CD4-positive, alpha-beta T cell treated with Interleukin-17A for 4 hours (primary cell): Measurements from ENCODE around the gene RPL10A.
"Not testable (repeated sequence)": the region's sequence is repeated elsewhere in the genome, so short reads cannot be mapped to it uniquely, and the experiment has no call there.

Experiments used
- DNase-seq: peaks from one replicate; pipeline ENCODE4 v3.0.0-alpha.2; 2020; ENCODE audit warnings: mixed read lengths

Gene RPL10A

DNA sequence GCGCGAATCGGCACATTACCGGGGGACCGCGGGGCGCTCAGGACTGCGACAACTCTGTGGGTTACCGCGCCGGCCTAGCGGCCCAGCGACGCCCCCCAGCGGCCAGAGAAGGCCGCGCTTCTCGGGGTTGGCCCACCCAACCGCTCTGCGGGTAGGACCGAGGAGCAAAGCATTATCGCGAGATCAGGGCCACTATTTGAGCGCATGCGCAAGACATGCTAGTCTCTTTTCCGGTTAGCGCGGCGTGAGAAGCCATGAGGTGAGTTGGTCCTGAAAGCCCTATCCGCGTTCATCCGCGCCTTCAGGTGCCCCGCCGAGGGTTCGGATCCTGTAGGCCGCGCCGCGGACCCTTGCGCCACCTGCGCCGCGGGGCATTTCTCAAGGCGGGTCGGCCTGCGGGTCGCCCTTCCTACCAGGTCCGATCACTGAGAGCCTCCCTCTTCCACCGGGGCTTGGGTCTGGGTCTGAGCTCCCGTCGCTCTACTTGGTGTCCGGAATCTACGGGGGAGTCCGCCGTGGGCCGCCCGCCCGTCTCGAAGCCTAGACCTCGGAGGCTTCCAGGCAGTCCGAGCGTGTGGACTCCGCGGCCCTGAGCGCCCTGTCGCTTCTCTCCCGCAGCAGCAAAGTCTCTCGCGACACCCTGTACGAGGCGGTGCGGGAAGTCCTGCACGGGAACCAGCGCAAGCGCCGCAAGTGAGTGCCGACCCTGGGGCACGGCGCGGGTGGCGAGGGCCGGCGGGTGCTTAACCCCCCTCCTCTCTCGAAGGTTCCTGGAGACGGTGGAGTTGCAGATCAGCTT is at the start of gene RPL10A:
Gene RPL10A, plus strand, starts transcription at position 221 of the 799 bp plus-strand sequence. Its CDS starts 34 bp downstream, at position 255.
- DNase-seq: peak; percentile 95

DNA sequence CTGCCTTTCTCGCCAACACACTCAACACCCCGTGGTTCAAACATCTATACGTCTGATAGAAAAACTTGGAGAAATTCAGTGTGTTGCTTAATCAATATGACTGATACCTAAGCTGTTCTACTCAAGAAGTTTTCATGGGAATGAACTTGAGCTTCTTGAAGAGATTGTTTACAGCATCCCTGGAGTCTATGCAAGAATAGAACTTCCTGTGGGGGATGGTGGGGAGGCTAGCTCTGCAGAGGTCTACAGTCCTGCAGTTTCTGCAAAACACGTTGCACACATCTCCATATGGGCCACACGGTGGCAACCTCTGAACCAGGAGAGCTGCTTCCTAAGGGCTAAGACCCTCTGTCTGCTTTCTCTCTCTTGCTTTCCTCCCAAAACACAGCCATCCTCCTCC is 48.8 kb upstream of the RPL10A start:
- peak; percentile 49 for DNase-seq

- DNase-seq: no peak
These were observed 48.2 kb upstream of the RPL10A start for GRCh38 chr6:35419961-35420360.

GRCh38 chr6:35425284-35425683 is 42.9 kb upstream of the RPL10A start:
- no peak for DNase-seq

DNA sequence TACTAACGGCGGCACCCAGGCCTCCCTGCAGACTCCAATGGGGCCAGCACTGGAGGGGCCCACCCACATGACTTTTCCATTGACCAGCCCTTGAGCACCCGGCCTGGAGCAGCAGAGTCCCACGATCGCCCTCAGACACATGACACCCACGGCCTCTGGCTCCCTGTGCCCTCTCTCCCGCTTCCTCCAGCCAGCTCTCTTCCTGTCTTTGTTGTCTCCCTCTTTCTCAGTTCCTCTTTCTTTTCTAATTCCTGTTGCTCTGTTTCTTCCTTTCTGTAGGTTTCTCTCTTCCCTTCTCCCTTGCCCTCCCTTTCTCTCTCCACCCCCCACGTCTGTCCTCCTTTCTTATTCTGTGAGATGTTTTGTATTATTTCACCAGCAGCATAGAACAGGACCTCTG is 42.1 kb upstream of the RPL10A start:
- no peak for DNase-seq

GRCh38 chr6:35427435-35427834 is 40.8 kb upstream of the RPL10A start:
- DNase-seq: no peak

GRCh38 chr6:35427851-35428321 is 40.3 kb upstream of the RPL10A start:
- DNase-seq: no peak

GRCh38 chr6:35428421-35429149 is 39.6 kb upstream of the RPL10A start:
- DNase-seq: no peak

GRCh38 chr6:35429463-35429862 is 38.7 kb upstream of the RPL10A start:
- no peak for DNase-seq

GRCh38 chr6:35432291-35432690 is 35.9 kb upstream of the RPL10A start:
- DNase-seq: no peak

- DNase-seq: not testable (repeated sequence)
These were observed 35.5 kb upstream of the RPL10A start for GRCh38 chr6:35432702-35433101.

DNA sequence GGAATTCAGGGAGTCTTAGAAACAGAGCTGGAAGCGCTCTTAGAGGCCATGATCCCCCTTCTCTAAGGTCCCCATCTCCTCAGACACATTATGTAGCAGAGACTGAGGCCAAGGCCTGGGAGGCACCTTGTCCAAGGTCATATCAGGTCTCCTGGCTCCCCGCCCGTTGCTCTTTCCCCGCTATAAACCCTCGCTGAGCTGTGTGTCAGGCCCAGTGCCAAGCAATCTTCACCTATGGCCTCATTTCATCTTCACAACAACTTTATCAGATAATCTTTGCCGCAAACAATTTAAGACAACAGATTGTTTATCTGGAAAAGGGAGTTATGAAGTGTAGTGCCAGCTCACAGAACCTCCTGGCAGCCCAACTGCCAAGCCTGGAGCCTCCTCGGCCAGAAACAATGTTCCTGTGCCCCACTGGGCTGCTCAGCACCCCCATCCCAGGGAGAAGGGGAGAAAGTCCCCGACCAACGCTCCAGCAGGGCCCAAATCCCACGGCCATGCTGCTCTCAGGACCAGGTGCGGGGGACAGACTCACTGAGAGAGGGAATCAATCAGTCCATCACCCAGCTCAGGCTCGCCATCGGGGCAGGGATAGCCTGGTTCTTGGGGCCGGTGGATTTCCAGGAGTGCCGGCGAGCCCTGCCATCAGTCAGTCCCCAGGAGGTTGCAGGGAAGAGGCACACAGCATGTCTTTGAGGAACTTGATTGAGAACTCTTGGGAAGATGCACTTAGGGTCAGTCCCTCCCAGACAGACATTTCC is 32.9 kb upstream of the RPL10A start:
- DNase-seq: no peak

- DNase-seq: no peak
These were observed 31.9 kb upstream of the RPL10A start for GRCh38 chr6:35436071-35436857.

GRCh38 chr6:35438378-35439065 is 29.7 kb upstream of the RPL10A start:
- DNase-seq: not testable (repeated sequence)

- DNase-seq: no peak
These were observed 28.9 kb upstream of the RPL10A start for GRCh38 chr6:35439308-35439707.

DNA sequence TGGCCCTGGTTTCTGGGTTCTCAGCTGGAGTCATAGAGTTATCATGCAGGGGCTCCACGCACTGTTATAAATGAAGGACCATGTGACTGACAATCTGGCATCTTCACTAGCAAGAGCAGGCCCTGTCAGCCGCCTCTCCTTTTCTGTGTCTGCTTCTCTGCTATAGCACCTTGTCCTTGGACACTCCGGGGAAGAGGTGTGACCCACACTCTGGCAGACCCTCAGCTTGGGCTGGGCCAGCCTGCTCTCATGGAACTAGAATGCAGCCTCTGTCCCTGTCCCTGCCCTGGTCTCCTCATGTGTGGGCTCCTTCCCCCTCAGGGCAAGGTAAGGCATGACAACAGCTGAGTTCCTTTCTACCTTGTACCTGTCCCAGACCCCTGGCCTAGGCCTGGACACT is 27.0 kb upstream of the RPL10A start:
- no peak for DNase-seq

- no peak for DNase-seq
These were observed 26.6 kb upstream of the RPL10A start for GRCh38 chr6:35441642-35442041.

- DNase-seq: no peak
These were observed 25.5 kb upstream of the RPL10A start for GRCh38 chr6:35442693-35443092.

DNA sequence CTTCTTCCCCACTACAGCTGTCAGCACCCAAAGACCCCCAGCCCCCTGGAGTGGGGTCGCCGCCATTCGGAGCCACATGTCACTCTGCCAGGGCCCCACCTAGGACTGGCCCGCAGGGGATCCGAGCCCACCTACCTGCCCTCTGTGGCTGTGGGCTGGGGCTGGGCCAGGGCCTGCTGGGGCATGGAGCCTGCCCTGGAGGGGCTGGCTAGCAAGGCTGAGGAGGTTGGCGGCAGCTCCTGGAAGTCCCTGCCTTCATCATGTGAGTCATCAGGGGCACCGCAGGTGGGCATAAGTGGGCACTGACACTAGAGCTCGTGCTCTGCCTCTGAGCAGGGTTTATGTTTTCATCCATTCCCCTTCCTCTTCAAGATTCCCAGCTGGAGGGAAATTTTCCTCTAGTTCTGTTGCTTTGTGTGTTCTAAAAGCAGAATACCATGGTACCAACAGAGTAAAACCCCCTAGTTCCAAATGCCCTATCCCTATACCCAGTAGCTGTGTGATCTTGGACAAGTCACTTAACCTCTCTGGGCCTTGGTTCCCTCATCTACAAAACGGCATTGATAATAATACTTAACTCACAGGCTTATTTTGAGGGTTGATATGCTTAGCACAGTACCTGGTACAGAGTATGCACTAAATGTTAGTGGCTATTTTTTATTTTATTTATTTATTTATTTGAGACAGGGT is 24.7 kb upstream of the RPL10A start:
- no peak for DNase-seq

GRCh38 chr6:35445691-35446090 is 22.5 kb upstream of the RPL10A start:
- peak; percentile 18 for DNase-seq

DNA sequence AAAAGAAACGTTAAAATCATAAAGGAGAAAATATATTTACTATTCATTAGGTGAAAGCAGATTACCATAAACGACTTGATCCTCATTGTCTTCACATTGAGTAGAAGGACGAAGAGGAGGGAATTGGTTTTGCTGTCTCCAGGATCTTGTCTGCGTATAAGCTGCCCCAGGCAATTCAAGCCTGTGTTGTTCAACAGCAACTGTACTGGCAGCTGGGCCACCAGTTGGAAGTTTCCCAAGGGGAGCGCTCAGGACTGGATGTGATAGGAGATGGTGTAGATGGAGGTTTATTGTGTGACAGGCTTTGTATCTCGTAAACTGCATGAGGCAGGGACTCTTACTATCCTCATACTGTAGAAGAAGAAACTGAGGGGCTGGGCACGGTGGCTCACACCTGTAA is 20.0 kb upstream of the RPL10A start:
- DNase-seq: no peak
